Epithelial cell of esophagus (primary cell): ENCODE results near the gene DMP1.

Experiments used
- DNase-seq: peaks from one replicate; pipeline ENCODE4 v3.0.0; 2010; ENCODE audit warnings: low read depth
- H3K4me3 ChIP-seq: 2 replicates; pipeline ENCODE4 v1.5.1; 2011; ENCODE audit warnings: mild to moderate bottlenecking, low read length, control low read depth
- CTCF ChIP-seq: IDR thresholded peaks from 2 replicates; pipeline ENCODE4 v1.5.1; 2011; ENCODE audit warnings: low read depth, mild to moderate bottlenecking, low read length, control low read depth, inconsistent platforms; ENCODE audit not compliant: insufficient read depth; ENCODE audit errors: missing control alignments

The DMP1 gene

GRCh38 chr4:87651941-87652340, 1.9 kb downstream of the DMP1 start:
- no peak overlapping the region for H3K4me3 ChIP-seq
- no peak for TF ChIP-seq CTCF
- peak; percentile 7 for DNase-seq

- no peak overlapping the region for H3K4me3 ChIP-seq
- TF ChIP-seq CTCF = no peak
- DNase-seq = no peak
These were observed 4.5 kb downstream of the DMP1 start for GRCh38 chr4:87654487-87655044.

GRCh38 chr4:87657525-87657924, 7.4 kb downstream of the DMP1 start:
- no peak overlapping the region for H3K4me3 ChIP-seq
- no peak for TF ChIP-seq CTCF
- peak; percentile 72 for DNase-seq

- no peak for TF ChIP-seq CTCF
- H3K4me3 ChIP-seq = no peak overlapping the region
- peak; percentile 68 for DNase-seq
These were observed 9.3 kb downstream of the DMP1 start for GRCh38 chr4:87659247-87659931.

- no peak for TF ChIP-seq CTCF
- DNase-seq = no peak
- no peak overlapping the region for H3K4me3 ChIP-seq
These were observed 12.8 kb downstream of the DMP1 start for GRCh38 chr4:87662871-87663270.

GRCh38 chr4:87669373-87669772, 19.3 kb downstream of the DMP1 start:
- no peak overlapping the region for H3K4me3 ChIP-seq
- no peak for TF ChIP-seq CTCF
- no peak for DNase-seq

- TF ChIP-seq CTCF = no peak
- H3K4me3 ChIP-seq = no peak overlapping the region
- no peak for DNase-seq
These were observed 27.7 kb downstream of the DMP1 start for GRCh38 chr4:87677731-87678130.
